ENCODE results near the gene PLCH2.

- TF ChIP-seq POLR2A (IDR thresholded peaks at IDR 0.05; ENCODE audit: low read depth, low read length) (no peak), POLR2AphosphoS5 (IDR thresholded peaks at IDR 0.05; ENCODE audit: low read depth, low read length) (no peak)
Measured at GRCh38 chr1:2497891-2498290, 21.8 kb downstream of the PLCH2 start.

Data from GM12892 (cell line).